GM10847 (cell line): ENCODE data around the gene RFNG.

ENCODE experiments used
- POLR2A ChIP-seq: IDR thresholded peaks from 2 replicates; pipeline ENCODE4 v1.6.1; 2011; ENCODE audit not compliant: insufficient read length; ENCODE audit errors: extremely low read depth

RFNG gene

GRCh38 chr17:82031303-82031884, 20.2 kb downstream of the RFNG start, which contains the start of gene RAC3:
RAC3 (plus strand) TSS chr17:82031678; CDS start chr17:82031762, 84 bp downstream.
- TF ChIP-seq POLR2A, result no peak

DNA sequence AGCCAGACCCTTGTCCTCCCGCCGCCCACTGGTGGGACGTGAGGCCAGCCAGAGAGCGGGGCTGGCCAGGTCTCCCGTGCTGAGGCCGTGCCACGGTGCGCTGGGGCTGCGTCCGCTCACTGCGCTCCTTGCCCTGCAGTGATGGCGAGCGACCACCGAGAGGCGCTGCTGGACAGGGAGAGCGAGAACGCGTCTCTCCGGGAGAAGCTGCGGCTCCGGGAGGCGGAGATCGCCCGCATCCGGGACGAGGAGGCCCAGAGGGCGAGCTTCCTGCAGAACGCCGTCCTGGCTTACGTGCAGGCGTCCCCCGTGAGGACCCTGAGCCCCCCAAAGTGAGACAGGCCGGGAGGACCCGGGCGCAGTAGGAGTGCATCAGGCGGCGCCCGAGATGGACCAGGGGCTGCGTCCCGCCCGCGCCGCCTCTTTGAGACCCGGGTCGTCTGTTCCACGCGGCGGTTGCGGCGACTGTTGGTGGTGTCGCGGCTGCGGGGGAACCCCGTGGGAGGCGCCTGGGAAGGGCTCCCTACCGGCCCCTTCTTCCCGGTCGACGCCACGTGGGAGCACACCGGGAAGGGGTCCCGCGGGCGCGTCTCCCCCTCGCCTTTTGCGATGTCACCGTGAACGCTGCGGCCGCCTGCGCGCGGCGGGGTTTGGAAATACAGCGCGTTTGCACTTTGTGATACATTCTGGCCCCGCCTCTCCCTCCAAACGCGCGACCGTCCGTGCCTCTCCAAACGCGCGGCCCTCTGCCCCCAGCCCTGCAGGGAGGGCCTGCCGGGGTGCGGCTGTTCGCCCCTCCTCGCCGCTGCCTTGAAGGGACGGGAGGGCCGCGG, 20.9 kb downstream of the RFNG start:
- TF ChIP-seq POLR2A, result no peak

GRCh38 chr17:82029990-82030469, 21.6 kb downstream of the RFNG start:
- no peak for TF ChIP-seq POLR2A

DNA sequence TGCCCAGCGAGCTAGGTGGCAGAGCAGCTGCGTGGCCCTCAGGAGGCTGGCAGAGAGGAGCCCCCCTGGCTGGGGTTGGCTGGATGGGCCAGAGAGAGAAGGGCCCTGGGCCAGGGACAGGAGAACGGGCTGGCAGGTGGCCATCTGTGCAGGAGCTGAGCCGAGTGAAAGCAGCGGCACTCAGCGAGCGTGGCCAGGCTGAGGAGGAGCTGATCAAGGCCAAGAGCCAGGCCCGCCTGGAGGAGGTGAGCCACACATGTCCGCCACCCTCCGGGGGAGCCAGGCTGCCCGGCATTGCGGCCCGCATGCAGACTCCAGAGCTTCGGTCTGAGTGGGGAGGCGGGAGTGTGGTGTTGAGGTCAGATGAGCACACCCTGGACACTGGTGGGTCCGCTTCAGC, 22.2 kb downstream of the RFNG start:
- TF ChIP-seq POLR2A, result no peak

GRCh38 chr17:82028966-82029365, 22.6 kb downstream of the RFNG start:
- no peak for TF ChIP-seq POLR2A

DNA sequence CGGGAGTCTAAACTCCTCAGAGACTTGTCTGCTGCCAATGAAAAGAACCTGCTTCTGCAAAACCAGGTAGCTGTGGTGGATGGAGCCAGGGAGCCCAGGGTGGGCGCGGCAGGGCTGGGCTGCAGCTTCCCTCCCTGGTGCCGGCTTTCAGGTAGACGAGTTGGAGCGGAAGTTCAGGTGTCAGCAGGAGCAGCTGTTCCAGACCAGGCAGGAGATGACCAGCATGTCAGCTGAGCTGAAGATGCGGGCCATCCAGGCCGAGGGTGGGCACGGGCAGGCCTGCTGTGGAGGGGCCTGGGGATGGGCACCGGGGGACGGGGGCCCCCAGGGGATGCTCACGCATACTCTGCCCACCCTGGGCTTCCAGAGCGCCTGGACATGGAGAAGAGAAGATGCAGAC, 23.4 kb downstream of the RFNG start:
- no peak for TF ChIP-seq POLR2A

GRCh38 chr17:82025401-82026107, 26.1 kb downstream of the RFNG start:
- no peak for TF ChIP-seq POLR2A

- TF ChIP-seq POLR2A, result no peak
These were observed 26.8 kb downstream of the RFNG start for GRCh38 chr17:82024859-82025258.

GRCh38 chr17:82023447-82024241, 28.0 kb downstream of the RFNG start:
- no peak for TF ChIP-seq POLR2A

GRCh38 chr17:82022981-82023446, 28.6 kb downstream of the RFNG start, which contains the start of gene LRRC45:
LRRC45 (plus strand) TSS chr17:82023305; CDS start chr17:82023644, 339 bp downstream.
- no peak for TF ChIP-seq POLR2A

DNA sequence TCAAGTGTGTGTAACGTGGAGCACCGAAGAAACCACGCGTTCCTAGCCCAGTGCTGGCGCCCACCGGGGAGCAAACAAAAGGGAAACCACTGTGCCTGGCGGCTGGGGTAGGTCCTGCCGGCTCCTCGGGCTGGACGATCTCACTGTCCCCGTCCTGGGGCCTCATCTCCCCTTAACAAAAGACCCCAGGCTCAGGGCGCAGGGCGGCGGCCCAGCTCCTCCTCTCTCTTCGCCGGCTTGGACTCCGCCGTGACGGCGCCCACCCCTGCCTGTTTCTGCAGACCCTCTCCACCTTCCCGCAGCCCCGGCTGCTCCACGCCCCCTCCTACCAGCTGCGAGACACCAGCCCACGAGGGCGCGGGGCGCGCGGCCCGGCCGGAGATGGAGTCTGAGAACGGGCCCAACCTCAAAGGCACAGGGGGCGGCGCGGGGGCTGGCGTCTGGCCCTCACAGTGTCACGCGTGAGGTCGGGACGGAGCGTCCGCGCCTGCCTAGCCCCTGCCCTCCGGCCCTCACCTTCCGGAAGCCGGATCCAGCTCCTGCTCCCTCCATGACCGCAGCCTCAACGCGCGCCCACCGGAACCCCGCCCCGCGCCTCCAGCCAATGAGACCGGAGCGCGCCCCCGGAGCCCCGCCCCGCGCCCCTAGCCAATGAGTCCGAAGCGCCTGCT, 29.2 kb downstream of the RFNG start, which contains the start of gene CENPX:
Gene CENPX (minus strand): TSS at position 569 of the 671 bp plus-strand sequence. CDS start 17 bp downstream, at position 552.
- peak; percentile 67 for TF ChIP-seq POLR2A

GRCh38 chr17:82021900-82022309, 29.7 kb downstream of the RFNG start:
- TF ChIP-seq POLR2A, result no peak

- no peak for TF ChIP-seq POLR2A
These were observed 30.3 kb downstream of the RFNG start for GRCh38 chr17:82021107-82021899.

- TF ChIP-seq POLR2A, result no peak
These were observed 31.0 kb downstream of the RFNG start for GRCh38 chr17:82020572-82021106.
